Transverse colon (tissue), 4 donors: ENCODE results near the gene FAXDC2. TPM values are rescaled to one million over a fixed set of nuclear protein-coding genes. Genes with fewer than 3 reads are reported as not detected.

Experiments
- DNase-seq: peaks from one replicate; pipeline ENCODE4 v3.0.0-alpha.2; 2019
- H3K27ac ChIP-seq, 4 donors: fragments of 200-600 bp; sonication (generic); 2 replicates each; pipeline ENCODE4 v1.5.1; 2016 to 2018; ENCODE audit warnings: inconsistent platforms in 4 of 4
- H3K27me3 ChIP-seq: fragments of 200-600 bp; sonication (generic); 2 replicates; pipeline ENCODE4 v1.5.1; 2017; ENCODE audit warnings: inconsistent platforms
- H3K36me3 ChIP-seq, 4 donors: fragments of 200-600 bp; sonication (generic); 2 replicates each; pipeline ENCODE4 v1.5.1; 2017 to 2019; ENCODE audit warnings: inconsistent platforms in 4 of 4
- H3K4me1 ChIP-seq, 4 donors: fragments of 200-600 bp; sonication (generic); 2 replicates each; pipeline ENCODE4 v1.5.1; 2017 to 2020; ENCODE audit warnings: inconsistent platforms in 4 of 4
- H3K4me3 ChIP-seq, 4 donors: fragments of 200-600 bp; sonication (generic); 1 replicate in 1 of 4; 2 replicates in 3 of 4; pipeline versions ENCODE4 v1.5.1 to v1.6.1; 2017 to 2019; ENCODE audit warnings: inconsistent platforms in 4 of 4
- H3K9me3 ChIP-seq, 2 donors: fragments of 200-600 bp; sonication (generic); 2 replicates each; pipeline ENCODE4 v1.5.1; 2017 to 2019; ENCODE audit warnings: inconsistent platforms in 2 of 2
- CTCF ChIP-seq, 5 experiments: fragments of 200-600 bp in 3 of 5; fragments of 450-650 bp in 2 of 5; sonication (generic) in 3 of 5; IDR thresholded peaks; 1 replicate in 2 of 5; 2 replicates in 3 of 5; pipeline ENCODE4 v1.5.1; 2016 to 2017; ENCODE audit warnings: antibody characterized with exemption in 5 of 5, inconsistent platforms in 3 of 5, mild to moderate bottlenecking in 2 of 5, moderate library complexity in 1 of 5
- EP300 ChIP-seq: sonication (generic); formaldehyde crosslinking; IDR thresholded peaks from one replicate; pipeline ENCODE4 v1.6.1; 2017; ENCODE audit warnings: antibody characterized with exemption, low read depth
- POLR2A ChIP-seq: fragments of 450-650 bp; IDR thresholded peaks from one replicate; pipeline ENCODE4 v1.6.1; 2016; ENCODE audit warnings: antibody characterized with exemption, mild to moderate bottlenecking, moderate library complexity
- POLR2AphosphoS5 ChIP-seq, 3 donors: sonication (generic); formaldehyde crosslinking; IDR thresholded peaks; one replicate each; pipeline ENCODE4 v1.6.1; 2016; ENCODE audit warnings: antibody characterized with exemption in 3 of 3
- WGBS, 2 donors: methylation state at CpG; one replicate each; pipeline ENCODE4 v1.1.5; 2018; ENCODE audit warnings: low coverage in 1 of 2; 5-methylcytosine and 5-hydroxymethylcytosine counted together
- in situ Hi-C, 4 donors: fragments of 200-750 bp; cut with MboI; loops; one replicate each; pipeline versions ENCODE4 v1.15.0 to v1.15.1; 2017; ENCODE audit warnings: low sequenced_read_pairs in 3 of 4, low pct_ligation_motif_present in 1 of 4, low pct_unique_long_range_greater_than_20kb in 1 of 4
- intact Hi-C: fragments of 100-400 bp; cut with DNase I; formaldehyde crosslinking; loops from one replicate; pipeline ENCODE4 v1.15.1; 2023; ENCODE audit warnings: low total_unique reads
- total RNA-seq, 4 donors: library from RNA; depleted of rRNA; stranded (reverse); fragments of >200 nt; gene quantifications; one replicate each; pipeline ENCODE4 v1.1.0, GENCODE V29; 2016

Gene FAXDC2
- total RNA-seq, 4 donors from 2014 or later = 10.3 to 54.8 (median 27.4) TPM

GRCh38 chr5:154819546-154819945, 30.9 kb downstream of the FAXDC2 start:
- Histone ChIP-seq H3K4me1 (no peaks in the 10 kb centered on the region), H3K27me3 (no peaks in the 10 kb centered on the region), H3K27ac (no peak overlapping the region), H3K4me3 (no peak overlapping the region), H3K9me3 (no peaks in the 10 kb centered on the region), H3K36me3 (peaks cover 0 to 31% (median 4%) of the 10 kb centered on the region in 4 donors)
- TF ChIP-seq EP300 (no peak), POLR2AphosphoS5 (IDR thresholded peaks at IDR 0.05) (no peak), CTCF (IDR thresholded peaks at IDR 0.05) (no peak), POLR2A (no peak)
- intact Hi-C loops (no loop called here), in situ Hi-C loops (loop anchor here in 1 of 4 donors (25.0 kb wide), 1 partner anchor 357 kb away; no protein-coding TSS in a partner anchor)
- 60 to 76% methylated on average over 2 to 7 of the region's 7 CpGs for WGBS, 2 donors
- no peak for DNase-seq

- H3K36me3 ChIP-seq = peaks cover 0 to 38% (median 8%) of the 10 kb centered on the region in 4 donors
- intact Hi-C loops = no loop called here
- TF ChIP-seq POLR2A (no peak), EP300 (no peak), POLR2AphosphoS5 (IDR thresholded peaks at IDR 0.05) (no peak), CTCF (IDR thresholded peaks at IDR 0.05) (no peak)
Observed at GRCh38 chr5:154818471-154819116, 31.8 kb downstream of the FAXDC2 start.

GRCh38 chr5:154817815-154818214, 32.6 kb downstream of the FAXDC2 start:
- Histone ChIP-seq H3K27ac (peak overlapping the region in 1 of 4 donors; percentile 3), H3K36me3 (peaks cover 0 to 38% (median 8%) of the 10 kb centered on the region in 4 donors), H3K4me1 (peaks cover 0 to 3% (median 0%) of the 10 kb centered on the region in 4 donors), H3K4me3 (no peak overlapping the region), H3K9me3 (no peaks in the 10 kb centered on the region), H3K27me3 (no peaks in the 10 kb centered on the region)
- TF ChIP-seq EP300 (no peak), CTCF (IDR thresholded peaks at IDR 0.05) (no peak), POLR2A (no peak), POLR2AphosphoS5 (IDR thresholded peaks at IDR 0.05) (no peak)
- no peak for DNase-seq
- intact Hi-C loops (no loop called here), in situ Hi-C loops (loop anchor here in 1 of 4 donors (25.0 kb wide), 1 partner anchor 356 kb away; no protein-coding TSS in a partner anchor)
- WGBS, 2 donors = 85 to 86% methylated on average over 1 to 6 of the region's 6 CpGs

More at GRCh38 chr5:154818471-154819116, 31.8 kb downstream of the FAXDC2 start:
- Histone ChIP-seq H3K4me3 (no peak overlapping the region), H3K27ac (no peak overlapping the region), H3K9me3 (no peaks in the 10 kb centered on the region), H3K27me3 (no peaks in the 10 kb centered on the region), H3K4me1 (no peaks in the 10 kb centered on the region)
- in situ Hi-C loops = loop anchor here in 1 of 4 donors (25.0 kb wide), 1 partner anchor 356 kb away; no protein-coding TSS in a partner anchor
- 56 to 84% methylated on average over 1 to 2 of the region's 2 CpGs for WGBS, 2 donors
- no peak for DNase-seq

- 88 to 90% methylated on average over 5 of the region's 5 CpGs for WGBS, 2 donors
- Histone ChIP-seq H3K9me3 (no peaks in the 10 kb centered on the region), H3K27ac (no peak overlapping the region), H3K4me3 (no peak overlapping the region), H3K36me3 (peaks cover 0 to 32% (median 10%) of the 10 kb centered on the region in 4 donors), H3K27me3 (no peaks in the 10 kb centered on the region), H3K4me1 (peaks cover 0 to 3% (median 0%) of the 10 kb centered on the region in 4 donors)
- TF ChIP-seq CTCF (IDR thresholded peaks at IDR 0.05) (no peak), POLR2AphosphoS5 (IDR thresholded peaks at IDR 0.05) (no peak), POLR2A (no peak), EP300 (no peak)
- intact Hi-C loops (no loop called here), in situ Hi-C loops (loop anchor here in 1 of 4 donors (25.0 kb wide), 1 partner anchor 355 kb away; no protein-coding TSS in a partner anchor)
- no peak for DNase-seq
Observed at GRCh38 chr5:154816891-154817492, 33.4 kb downstream of the FAXDC2 start.
